Activated T-helper 1 cell treated with Interleukin-2 at 50 U/mL for 16 hours (primary cell): ENCODE data around the gene COL9A1.

Experiments used
- DNase-seq: peaks from one replicate; pipeline ENCODE4 v3.0.0-alpha.2; 2020; ENCODE audit warnings: low read depth

COL9A1 gene

GRCh38 chr6:70225055-70225454 lies 77.8 kb downstream of the COL9A1 start:
- no peak for DNase-seq

- DNase-seq: no peak
Observed at GRCh38 chr6:70222439-70222749, 80.5 kb downstream of the COL9A1 start.

- DNase-seq: no peak
Observed at GRCh38 chr6:70221715-70222438, 81.0 kb downstream of the COL9A1 start.

- DNase-seq: no peak
Observed at GRCh38 chr6:70221025-70221714, 81.7 kb downstream of the COL9A1 start.

GRCh38 chr6:70219943-70220613 lies 82.8 kb downstream of the COL9A1 start:
- no peak for DNase-seq

GRCh38 chr6:70216767-70217166 lies 86.1 kb downstream of the COL9A1 start:
- no peak for DNase-seq

- no peak for DNase-seq
Observed at GRCh38 chr6:70215460-70216108, 87.3 kb downstream of the COL9A1 start.

- no peak for DNase-seq
Observed at GRCh38 chr6:70210462-70210861, 92.4 kb downstream of the COL9A1 start.

- no peak for DNase-seq
Observed at GRCh38 chr6:70208235-70208790, 94.6 kb downstream of the COL9A1 start.

- DNase-seq: no peak
Observed at GRCh38 chr6:70198785-70199184, 104.1 kb downstream of the COL9A1 start.

- no peak for DNase-seq
Observed at GRCh38 chr6:70196531-70196930, 106.4 kb downstream of the COL9A1 start.

- no peak for DNase-seq
Observed at GRCh38 chr6:70194421-70194820, 108.5 kb downstream of the COL9A1 start.

GRCh38 chr6:70188202-70188601 lies 114.7 kb downstream of the COL9A1 start:
- no peak for DNase-seq

GRCh38 chr6:70186461-70186860 lies 116.4 kb downstream of the COL9A1 start:
- DNase-seq: no peak

GRCh38 chr6:70184723-70185122 lies 118.2 kb downstream of the COL9A1 start:
- no peak for DNase-seq

GRCh38 chr6:70183538-70183937 lies 119.3 kb downstream of the COL9A1 start:
- DNase-seq: no peak

- no peak for DNase-seq
Observed at GRCh38 chr6:70180901-70181599, 121.8 kb downstream of the COL9A1 start.

- DNase-seq: no peak
Observed at GRCh38 chr6:70180183-70180900, 122.5 kb downstream of the COL9A1 start.

- no peak for DNase-seq
Observed at GRCh38 chr6:70176842-70177550, 125.9 kb downstream of the COL9A1 start.

GRCh38 chr6:70175770-70176169 lies 127.1 kb downstream of the COL9A1 start:
- DNase-seq: no peak

GRCh38 chr6:70172252-70172651 lies 130.6 kb downstream of the COL9A1 start:
- no peak for DNase-seq
